H1 (cell line): ENCODE data around the gene RAD51B. TPM values are rescaled to one million over a fixed set of nuclear protein-coding genes. Genes with fewer than 3 reads are reported as not detected.

Experiments
- CTCF ChIA-PET: fragments of 300-600 bp; sonication (Branson Sonifier 250); formaldehyde crosslinking; loops from one replicate; lab custom pipeline; 2021; ENCODE audit not compliant: partially characterized antibody; lab: Charles Lee
- POLR2A ChIA-PET: fragments of 300-600 bp; sonication (Branson Sonifier 250); formaldehyde crosslinking; loops from one replicate; lab custom pipeline; 2021; ENCODE audit warnings: inconsistent platforms; ENCODE audit not compliant: partially characterized antibody; lab: Charles Lee
- DNase-seq, 2 experiments: peaks; one replicate each; pipeline versions ENCODE4 v3.0.0 to v3.0.0-alpha.2; 2010 to 2022; ENCODE audit warnings: low spot score in 2 of 2, low read depth in 1 of 2, mixed read lengths in 1 of 2
- FAIRE-seq: peaks from 2 replicates; lab custom pipeline; 2011; peaks lifted over from hg19 to GRCh38; lab: Jason Lieb, UNC
- H2AFZ ChIP-seq: 2 replicates; pipeline ENCODE4 v1.8.1; 2012; ENCODE audit warnings: low read length, inconsistent platforms
- H2AK5ac ChIP-seq: 2 replicates; pipeline ENCODE4 v1.6.1; 2013; ENCODE audit warnings: low read depth, low read length
- H2BK120ac ChIP-seq: replicated peaks from 2 replicates; pipeline ENCODE3; 2013; ENCODE audit warnings: low read depth, low read length, inconsistent platforms
- H2BK12ac ChIP-seq: 2 replicates; pipeline ENCODE4 v1.6.1; 2013; ENCODE audit warnings: low read depth, low read length
- H2BK15ac ChIP-seq: 2 replicates; pipeline ENCODE4 v1.6.1; 2013; ENCODE audit warnings: low read length
- H2BK20ac ChIP-seq: 2 replicates; pipeline ENCODE4 v1.6.1; 2013; ENCODE audit warnings: low read length
- H2BK5ac ChIP-seq: 2 replicates; pipeline ENCODE4 v1.6.1; 2013; ENCODE audit warnings: low read depth, low read length
- H3K14ac ChIP-seq: 2 replicates; pipeline ENCODE4 v1.6.1; 2013; ENCODE audit warnings: inconsistent platforms; ENCODE audit not compliant: insufficient read length
- H3K18ac ChIP-seq: 2 replicates; pipeline ENCODE4 v1.6.1; 2013; ENCODE audit warnings: low read length; ENCODE audit errors: extremely low read depth
- H3K23ac ChIP-seq: 2 replicates; pipeline ENCODE4 v1.6.1; 2013; ENCODE audit warnings: inconsistent platforms; ENCODE audit not compliant: insufficient read length
- H3K23me2 ChIP-seq: 2 replicates; pipeline ENCODE4 v1.6.1; 2013; ENCODE audit warnings: low read depth, low read length
- H3K27ac ChIP-seq: 2 replicates; pipeline ENCODE4 v1.6.1; 2011; ENCODE audit warnings: low read depth, low read length, inconsistent platforms
- H3K27me3 ChIP-seq, 4 experiments: replicated peaks in 1 of 4; 1 replicate in 1 of 4; 2 replicates in 3 of 4; pipeline versions ENCODE4 v1.6.1 to v1.8.1; 2011 to 2013; ENCODE audit warnings: low read length in 3 of 4, mild to moderate bottlenecking in 3 of 4, inconsistent platforms in 2 of 4, mixed read lengths in 2 of 4, moderate library complexity in 1 of 4; ENCODE audit not compliant: control insufficient read depth in 3 of 4, insufficient read depth in 3 of 4; ENCODE audit errors: extremely low read depth in 1 of 4
- H3K36me3 ChIP-seq, 4 experiments: 2 replicates each; pipeline versions ENCODE4 v1.6.1 to v1.8.1; 2011 to 2013; ENCODE audit warnings: mild to moderate bottlenecking in 4 of 4, low read length in 3 of 4, moderate library complexity in 2 of 4, control low read depth in 1 of 4, inconsistent platforms in 1 of 4; ENCODE audit not compliant: insufficient read depth in 4 of 4, control insufficient read depth in 2 of 4
- H3K4ac ChIP-seq: replicated peaks from 2 replicates; pipeline ENCODE3; 2013; ENCODE audit warnings: low read length, low read depth, mixed read lengths, inconsistent platforms; ENCODE audit not compliant: insufficient read length
- H3K4me1 ChIP-seq, 4 experiments: replicated peaks in 1 of 4; 1 replicate in 1 of 4; 2 replicates in 3 of 4; pipeline versions ENCODE4 v1.6.1 to v1.8.1; 2011 to 2013; ENCODE audit warnings: low read length in 3 of 4, inconsistent platforms in 2 of 4, mixed read lengths in 1 of 4; ENCODE audit not compliant: insufficient read depth in 4 of 4, control insufficient read depth in 3 of 4
- H3K4me2 ChIP-seq, 2 experiments: 2 replicates each; pipeline versions ENCODE4 v1.6.1 to v1.8.1; 2011 to 2013; ENCODE audit warnings: low read depth in 2 of 2, low read length in 2 of 2, control low read depth in 1 of 2, inconsistent platforms in 1 of 2, mild to moderate bottlenecking in 1 of 2; ENCODE audit not compliant: insufficient read depth in 1 of 2
- H3K4me3 ChIP-seq, 4 experiments: fragments of 200-600, 300-600 bp in 1 of 4; sonication (generic), shearing (Covaris generic), sonication (Bioruptor Twin) in 1 of 4; 2 replicates each; pipeline versions ENCODE4 v1.5.1 to v1.8.1; 2011 to 2016; ENCODE audit warnings: low read length in 4 of 4, low read depth in 3 of 4, control low read depth in 2 of 4, inconsistent platforms in 2 of 4, mild to moderate bottlenecking in 2 of 4, mixed read lengths in 1 of 4, moderate library complexity in 1 of 4; ENCODE audit not compliant: insufficient read depth in 2 of 4; ENCODE audit errors: extremely low read depth in 1 of 4
- H3K56ac ChIP-seq: replicated peaks from 2 replicates; pipeline ENCODE3; 2013; ENCODE audit warnings: low read depth, mild to moderate bottlenecking, mixed read lengths, low read length, inconsistent platforms; ENCODE audit not compliant: insufficient read length
- H3K79me1 ChIP-seq: 2 replicates; pipeline ENCODE4 v1.6.1; 2013; ENCODE audit warnings: low read depth, low read length, control low read depth
- H3K79me2 ChIP-seq, 2 experiments: 2 replicates each; pipeline versions ENCODE4 v1.6.1 to v1.8.1; 2012 to 2013; ENCODE audit warnings: low read length in 2 of 2, mild to moderate bottlenecking in 2 of 2, inconsistent platforms in 1 of 2; ENCODE audit not compliant: insufficient read depth in 2 of 2, control insufficient read depth in 1 of 2
- H3K9ac ChIP-seq, 4 experiments: replicated peaks in 1 of 4; 1 replicate in 1 of 4; 2 replicates in 3 of 4; pipeline versions ENCODE4 v1.6.1 to v1.8.1; 2011 to 2013; ENCODE audit warnings: low read depth in 3 of 4, low read length in 3 of 4, control low read depth in 2 of 4, mild to moderate bottlenecking in 2 of 4, moderate library complexity in 2 of 4, inconsistent platforms in 1 of 4; ENCODE audit errors: extremely low read depth in 1 of 4
- H3K9me3 ChIP-seq, 2 experiments: 2 replicates each; pipeline versions ENCODE4 v1.6.1 to v1.8.1; 2012 to 2013; ENCODE audit warnings: mild to moderate bottlenecking in 2 of 2, moderate library complexity in 2 of 2, control low read depth in 1 of 2, inconsistent platforms in 1 of 2, low read depth in 1 of 2, low read length in 1 of 2, mixed read lengths in 1 of 2; ENCODE audit not compliant: insufficient read depth in 2 of 2
- H4K20me1 ChIP-seq, 2 experiments: replicated peaks in 1 of 2; 2 replicates each; pipeline versions ENCODE3 to v1.8.1; 2011 to 2013; ENCODE audit warnings: inconsistent platforms in 2 of 2, low read length in 2 of 2, mild to moderate bottlenecking in 1 of 2; ENCODE audit not compliant: insufficient read depth in 2 of 2, control insufficient read depth in 1 of 2
- H4K5ac ChIP-seq: 2 replicates; pipeline ENCODE4 v1.6.1; 2013; ENCODE audit warnings: low read length, low read depth, mixed read lengths, inconsistent platforms; ENCODE audit not compliant: insufficient read length
- H4K8ac ChIP-seq: 2 replicates; pipeline ENCODE4 v1.8.0; 2013; ENCODE audit warnings: mild to moderate bottlenecking, moderate library complexity, low read length, inconsistent platforms; ENCODE audit not compliant: insufficient read depth; ENCODE audit errors: extremely low read depth
- H4K91ac ChIP-seq: replicated peaks from 2 replicates; pipeline ENCODE3; 2013; ENCODE audit warnings: low read length, mixed read lengths, inconsistent platforms; ENCODE audit not compliant: insufficient read length
- CHD2 ChIP-seq: IDR thresholded peaks from 2 replicates; pipeline ENCODE4 v1.6.1; 2012; ENCODE audit warnings: low read length, improper control_type of control experiment
- E2F6 ChIP-seq: IDR thresholded peaks from 2 replicates; pipeline ENCODE4 v1.6.1; 2012; ENCODE audit warnings: inconsistent platforms
- EP300 ChIP-seq, 2 experiments: IDR thresholded peaks; 1 replicate in 1 of 2; 2 replicates in 1 of 2; pipeline ENCODE4 v1.6.1; 2011 to 2012; ENCODE audit warnings: low read depth in 2 of 2, low read length in 2 of 2, mild to moderate bottlenecking in 2 of 2, borderline replicate concordance in 1 of 2, inconsistent platforms in 1 of 2, moderate library complexity in 1 of 2
- FOSL1 ChIP-seq: IDR thresholded peaks from 2 replicates; pipeline ENCODE4 v1.6.1; 2011; ENCODE audit warnings: mild to moderate bottlenecking, low read depth, low read length, moderate library complexity; ENCODE audit not compliant: insufficient read depth
- HDAC6 ChIP-seq: IDR thresholded peaks from one replicate; pipeline ENCODE4 v1.7.1; 2012; ENCODE audit warnings: low read depth, mild to moderate bottlenecking, inconsistent platforms, low read length, moderate library complexity
- JUND ChIP-seq: IDR thresholded peaks from 2 replicates; pipeline ENCODE4 v1.6.1; 2011; ENCODE audit warnings: mild to moderate bottlenecking, improper control_type of control experiment, low read length
- POLR2A ChIP-seq, 2 experiments: IDR thresholded peaks; 1 replicate in 1 of 2; 2 replicates in 1 of 2; pipeline ENCODE4 v1.6.1; 2011; ENCODE audit warnings: low read depth in 2 of 2, low read length in 2 of 2, mild to moderate bottlenecking in 2 of 2; ENCODE audit errors: control extremely low read depth in 1 of 2
- POU5F1 ChIP-seq: IDR thresholded peaks from 2 replicates; pipeline ENCODE4 v1.6.1; 2011; ENCODE audit warnings: low read depth, mild to moderate bottlenecking, low read length, moderate library complexity
- TAF7 ChIP-seq: optimal IDR thresholded peaks from 2 replicates; pipeline ENCODE3; 2011; ENCODE audit warnings: low read depth, mild to moderate bottlenecking, inconsistent platforms, low read length, moderate library complexity, borderline replicate concordance
- TBP ChIP-seq: IDR thresholded peaks from 2 replicates; pipeline ENCODE4 v1.6.1; 2011; ENCODE audit warnings: low read depth, low read length, improper control_type of control experiment
- ZNF274 ChIP-seq: IDR thresholded peaks from 2 replicates; pipeline ENCODE4 v1.7.0; 2012; ENCODE audit warnings: low read length, borderline replicate concordance; ENCODE audit errors: extremely low read depth
- WGBS, 2 experiments: shearing (Covaris generic) in 1 of 2; methylation state at CpG; one replicate each; pipeline versions ENCODE4 v1.1.6 to v1.1.7; 2013 to 2015; ENCODE audit warnings: low lambda C conversion rate in 2 of 2, mixed read lengths in 2 of 2, inconsistent platforms in 1 of 2, low coverage in 1 of 2, missing lambda C conversion rate in 1 of 2; ENCODE audit not compliant: insufficient replicate concordance in 2 of 2, insufficient coverage in 1 of 2, insufficient read length in 1 of 2; ENCODE audit errors: extremely low coverage in 1 of 2, missing lambda C conversion rate in 1 of 2; 5-methylcytosine and 5-hydroxymethylcytosine counted together
- polyA plus RNA-seq, 7 experiments: library from polyadenylated mRNA; depleted of rRNA in 3 of 7; stranded (reverse) in 5 of 7; unstranded in 2 of 7; fragments of >200 nt in 5 of 7; fragments of 200-250 nt in 2 of 7; gene quantifications; 1 replicate in 5 of 7; 2 replicates in 1 of 7; 4 replicates in 1 of 7; pipeline versions ENCODE4 v1.2.1 to v1.2.3, GENCODE V29; 2011 to 2013; ENCODE audit warnings: missing spikeins in 2 of 7, mixed read lengths in 2 of 7
- total RNA-seq: library from RNA; stranded (reverse); fragmentation: NEBNext Ultra II Directional; extraction: Animal tissue kit (Norgen Biotek cat#: 25700); gene quantifications from 2 replicates; pipeline ENCODE4 v1.2.1, GENCODE V29; 2021

RAD51B gene
- total and polyA plus RNA-seq, 2 of the 8 experiments (the other 6 are each of a cell fraction or from before 2014, with no cell fraction given) = 3.9 to 14.9 TPM

DNA sequence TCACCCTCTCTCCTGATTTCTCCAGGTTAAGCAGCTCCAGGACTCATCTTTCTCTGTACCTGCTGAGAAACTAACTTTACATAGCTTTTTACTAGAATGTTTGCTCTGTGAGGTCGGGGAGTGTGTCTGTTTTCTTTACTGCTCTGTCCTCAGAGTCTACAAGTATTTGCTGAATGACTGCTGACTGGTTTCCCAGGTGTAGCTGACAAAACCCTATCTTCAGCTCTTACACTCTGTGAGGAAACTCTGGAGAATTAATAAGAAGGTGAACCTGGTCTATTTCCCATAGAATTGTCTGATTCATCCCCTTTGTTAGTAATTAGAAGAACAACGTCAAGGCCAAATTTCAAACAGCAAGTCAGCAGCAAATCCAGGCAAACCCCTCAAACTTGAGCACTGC lies 746.5 kb downstream of the RAD51B start:
- Histone ChIP-seq H3K23ac (no peak overlapping the region), H3K56ac (no peak overlapping the region), H3K4ac (no peak overlapping the region), H3K14ac (no peak overlapping the region), H3K18ac (no peak overlapping the region), H3K79me2 (no peaks in the 10 kb centered on the region), H3K4me3 (no peak overlapping the region), H3K27me3 (no peaks in the 10 kb centered on the region), H4K91ac (no peak overlapping the region), H3K4me2 (no peak overlapping the region), H4K20me1 (no peaks in the 10 kb centered on the region), H3K9ac (no peak overlapping the region), H2AFZ (no peak overlapping the region), H2BK120ac (no peak overlapping the region), H3K23me2 (no peaks in the 10 kb centered on the region), H4K5ac (no peak overlapping the region), H3K4me1 (peaks cover 0 to 15% (median 2%) of the 10 kb centered on the region in 4 experiments; a peak in 4 of 7 replicates), H3K9me3 (peaks cover 0 to 2% of the 10 kb centered on the region in 2 experiments; a peak in 1 of 4 replicates), H3K36me3 (no peaks in the 10 kb centered on the region), H4K8ac (no peak overlapping the region), H2BK20ac (no peak overlapping the region), H3K27ac (no peak overlapping the region), H2BK5ac (no peak overlapping the region), H3K79me1 (no peaks in the 10 kb centered on the region), H2BK15ac (no peak overlapping the region)
- 75% methylated on average over 2 of the region's 2 CpGs; no CpG with 5 or more reads in 1 of the 2 experiments for WGBS, 2 experiments
- CTCF ChIA-PET = interaction anchor here (1.2 kb wide), 2 partner anchors 67 to 251 kb away, joined by 3 read pairs; no protein-coding TSS in a partner anchor
- no peak for FAIRE-seq
- no peak for DNase-seq
- POLR2A ChIA-PET = no interaction called here
- no peak for TF ChIP-seq TAF7
- no peak for TF ChIP-seq FOSL1
- TF ChIP-seq TBP = no peak
- no peak for TF ChIP-seq POLR2A (IDR thresholded peaks at IDR 0.05; ENCODE audit: control extremely low read depth in 1 of 2, low read depth in 2 of 2, low read length in 2 of 2)
- TF ChIP-seq HDAC6 = no peak
- no peak for TF ChIP-seq EP300 (IDR thresholded peaks at IDR 0.05; ENCODE audit: borderline replicate concordance in 1 of 2, low read depth in 2 of 2, low read length in 2 of 2)
- TF ChIP-seq E2F6 = no peak
- no peak for TF ChIP-seq ZNF274
- no peak for TF ChIP-seq CHD2
- TF ChIP-seq POU5F1 = no peak
- TF ChIP-seq JUND = no peak
- TF ChIP-seq, all 59 proteins: peak for 0
- Histone ChIP-seq H2AK5ac (no peak overlapping the region), H2BK12ac (no peak overlapping the region)
